Left cardiac atrium (tissue), 4 donors: ENCODE measurements around the gene LRRC8E. TPM values are rescaled to one million over a fixed set of nuclear protein-coding genes. Genes with fewer than 3 reads are reported as not detected.

Experiments
- ATAC-seq, 2 donors: fragments of 200-7000 bp; cut with Tn5 transposase; one replicate each; pipeline ENCODE4 v1.9.1; 2020; ENCODE audit warnings: mild to moderate bottlenecking in 2 of 2, moderate library complexity in 2 of 2
- DNase-seq: peaks from one replicate; pipeline ENCODE4 v3.0.0-alpha.2; 2020
- intact Hi-C, 2 donors: fragments of 100-400 bp; cut with DNase I; formaldehyde crosslinking; loops; one replicate each; pipeline versions ENCODE4 v1.14.1 to v1.15.1; 2022 to 2023
- long read RNA-seq: library from polyadenylated mRNA; unstranded; transcript quantifications from one replicate; pipeline ENCODE4 v2.0.0, GENCODE V29; 2021
- total RNA-seq, 2 donors: library from RNA; stranded (reverse); fragmentation: NEBNext Ultra II Directional; extraction: Animal tissue kit (Norgen Biotek cat#: 25700); gene quantifications; one replicate each; pipeline ENCODE4 v1.2.1, GENCODE V29; 2021
- donor health status: DM: no; HTN: yes; CAD: no.
- donor health status: DM: no; HTN: yes; CAD: no; lungs with severe emphysema.
- donor health status: DM: yes; HTN: yes; CAD: no.
- donor health status: Dilated cardiomyopathy.

Gene LRRC8E
- 1 to 10 TPM in 1 of 2 donors, under 1 TPM in 1; 0.88 to 1.7 TPM for total RNA-seq
- long read RNA-seq, partial matches to known transcripts: 0 of 5 reads
- long read RNA-seq, other reads (novel, unspliced or antisense): 2 of 5 reads

- DNase-seq (peak; percentile 61), ATAC-seq (peak; percentile 76 to 98)
- intact Hi-C loops: no loop called here
Measured at GRCh38 chr19:7888145-7888825, at the start of gene LRRC8E. Gene LRRC8E (plus strand): TSS chr19:7888510. CDS start chr19:7895604, 7,094 bp downstream.

GRCh38 chr19:7839476-7839875 is 48.8 kb upstream of the LRRC8E start:
- DNase-seq (no peak), ATAC-seq (no peak)
- intact Hi-C loops: no loop called here

GRCh38 chr19:7840629-7841028 is 47.7 kb upstream of the LRRC8E start:
- DNase-seq: no peak

GRCh38 chr19:7841751-7842660 is 46.3 kb upstream of the LRRC8E start:
- intact Hi-C loops: no loop called here
- no peak for ATAC-seq
- no peak for DNase-seq

More at GRCh38 chr19:7840629-7841028, 47.7 kb upstream of the LRRC8E start:
- intact Hi-C loops: no loop called here
- ATAC-seq: no peak

DNA sequence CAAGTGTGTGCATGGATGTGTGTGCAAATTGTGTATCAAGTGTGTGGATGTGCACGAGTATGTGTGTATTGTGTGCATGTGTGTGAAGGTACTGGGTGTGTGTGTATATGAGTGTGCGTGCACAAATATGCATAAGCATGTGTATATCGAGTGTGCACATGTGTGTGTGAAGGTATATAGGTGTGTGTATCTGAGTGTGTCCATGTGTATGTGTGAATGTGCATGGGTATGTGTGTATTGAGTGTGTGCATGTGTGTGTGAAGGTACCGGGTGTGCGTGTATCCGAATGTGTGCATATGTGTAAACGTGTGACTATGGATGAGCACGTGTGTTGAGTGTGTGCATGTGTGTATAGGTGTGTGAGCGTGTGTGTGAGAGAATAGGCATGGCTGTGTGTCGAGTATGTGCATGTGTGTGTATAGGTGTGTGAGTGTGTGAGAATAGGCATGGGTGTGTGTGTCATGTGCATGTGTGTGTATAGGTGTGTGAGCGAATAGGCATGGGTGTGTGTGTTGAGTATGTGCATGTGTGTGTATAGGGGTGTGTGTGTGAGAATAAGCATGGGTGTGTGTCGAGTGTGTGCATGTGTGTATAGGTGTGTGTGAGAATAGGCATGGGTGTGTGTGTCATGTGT is 45.5 kb upstream of the LRRC8E start:
- ATAC-seq: no peak
- intact Hi-C loops: no loop called here
- DNase-seq: no peak

GRCh38 chr19:7843521-7843920 is 44.8 kb upstream of the LRRC8E start:
- ATAC-seq (no peak), DNase-seq (no peak)
- intact Hi-C loops: no loop called here

- ATAC-seq (no peak), DNase-seq (no peak)
- intact Hi-C loops: no loop called here
Measured at GRCh38 chr19:7844405-7844804, 43.9 kb upstream of the LRRC8E start.

DNA sequence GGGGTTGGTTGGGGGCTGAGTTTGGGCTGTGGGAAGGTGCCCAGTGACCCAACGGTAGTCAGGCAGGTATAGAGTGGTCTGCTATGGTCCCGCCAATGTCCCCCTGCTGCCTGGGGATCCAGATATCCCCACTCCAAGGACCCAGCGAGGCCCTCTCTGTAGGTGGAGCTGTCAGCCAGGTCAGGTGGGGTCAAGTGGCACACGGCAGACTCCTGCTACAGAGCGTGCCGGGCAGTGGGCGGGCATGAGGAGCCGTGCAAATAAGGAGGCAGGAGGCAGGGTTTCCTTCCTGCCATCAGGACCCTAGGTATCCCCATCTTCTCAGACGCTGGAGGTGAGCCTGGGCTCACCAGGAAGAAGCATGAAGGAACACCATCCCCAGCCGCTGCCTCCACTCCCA is 43.4 kb upstream of the LRRC8E start:
- intact Hi-C loops: no loop called here
- ATAC-seq (no peak), DNase-seq (no peak)

- ATAC-seq (no peak), DNase-seq (no peak)
- intact Hi-C loops: no loop called here
Measured at GRCh38 chr19:7845390-7846154, 42.7 kb upstream of the LRRC8E start.

GRCh38 chr19:7846155-7846646 is 42.1 kb upstream of the LRRC8E start:
- ATAC-seq (no peak), DNase-seq (no peak)
- intact Hi-C loops: no loop called here

GRCh38 chr19:7847664-7848063 is 40.6 kb upstream of the LRRC8E start:
- ATAC-seq: no peak
- intact Hi-C loops: no loop called here
- no peak for DNase-seq

DNA sequence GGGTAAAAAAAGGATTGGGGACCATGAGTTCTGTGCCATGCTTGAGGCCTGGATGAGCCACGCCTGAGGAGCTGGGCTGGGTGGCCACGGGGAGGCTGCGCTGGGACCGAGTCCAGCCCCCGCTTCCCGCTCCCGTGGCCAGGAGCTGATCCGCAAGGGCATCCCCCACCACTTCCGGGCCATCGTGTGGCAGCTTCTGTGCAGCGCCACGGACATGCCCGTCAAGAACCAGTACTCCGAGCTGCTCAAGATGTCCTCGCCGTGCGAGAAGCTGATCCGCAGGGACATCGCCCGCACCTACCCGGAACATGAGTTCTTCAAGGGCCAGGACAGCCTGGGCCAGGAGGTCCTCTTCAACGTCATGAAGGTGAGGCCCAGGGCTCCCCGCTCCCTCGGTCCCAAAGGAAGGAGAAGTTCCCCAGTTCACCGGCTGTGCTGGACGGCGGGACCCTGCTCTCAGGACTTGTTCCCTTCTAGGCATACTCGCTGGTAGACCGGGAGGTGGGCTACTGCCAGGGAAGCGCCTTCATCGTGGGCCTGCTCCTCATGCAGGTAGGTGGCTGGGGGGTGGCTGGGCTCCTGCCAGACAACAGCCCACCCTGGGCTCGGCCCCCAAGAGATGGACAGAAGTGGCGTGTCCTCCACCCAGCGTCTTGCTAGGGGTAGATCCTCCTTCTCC is 39.4 kb upstream of the LRRC8E start:
- intact Hi-C loops: no loop called here
- DNase-seq: no peak
- ATAC-seq: no peak

DNA sequence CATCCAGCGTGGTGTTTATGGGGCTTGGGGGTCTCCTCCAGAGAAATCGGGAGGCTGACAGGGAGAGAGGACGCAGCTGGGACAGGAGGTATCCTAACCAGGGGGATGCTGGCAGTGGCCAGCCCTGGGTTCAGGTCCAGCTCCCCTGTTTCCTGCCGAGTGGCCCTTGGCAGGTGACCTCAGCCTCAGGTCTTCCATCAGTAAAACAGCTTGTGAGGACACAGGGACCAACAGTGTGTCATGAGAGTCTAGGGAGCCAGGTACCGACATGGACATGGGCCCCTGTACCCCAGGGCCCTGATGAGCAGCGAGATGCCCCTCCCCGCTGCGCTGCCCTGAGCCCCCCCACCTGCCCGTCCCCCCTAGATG is 38.7 kb upstream of the LRRC8E start:
- no peak for DNase-seq
- intact Hi-C loops: no loop called here
- ATAC-seq: no peak

DNA sequence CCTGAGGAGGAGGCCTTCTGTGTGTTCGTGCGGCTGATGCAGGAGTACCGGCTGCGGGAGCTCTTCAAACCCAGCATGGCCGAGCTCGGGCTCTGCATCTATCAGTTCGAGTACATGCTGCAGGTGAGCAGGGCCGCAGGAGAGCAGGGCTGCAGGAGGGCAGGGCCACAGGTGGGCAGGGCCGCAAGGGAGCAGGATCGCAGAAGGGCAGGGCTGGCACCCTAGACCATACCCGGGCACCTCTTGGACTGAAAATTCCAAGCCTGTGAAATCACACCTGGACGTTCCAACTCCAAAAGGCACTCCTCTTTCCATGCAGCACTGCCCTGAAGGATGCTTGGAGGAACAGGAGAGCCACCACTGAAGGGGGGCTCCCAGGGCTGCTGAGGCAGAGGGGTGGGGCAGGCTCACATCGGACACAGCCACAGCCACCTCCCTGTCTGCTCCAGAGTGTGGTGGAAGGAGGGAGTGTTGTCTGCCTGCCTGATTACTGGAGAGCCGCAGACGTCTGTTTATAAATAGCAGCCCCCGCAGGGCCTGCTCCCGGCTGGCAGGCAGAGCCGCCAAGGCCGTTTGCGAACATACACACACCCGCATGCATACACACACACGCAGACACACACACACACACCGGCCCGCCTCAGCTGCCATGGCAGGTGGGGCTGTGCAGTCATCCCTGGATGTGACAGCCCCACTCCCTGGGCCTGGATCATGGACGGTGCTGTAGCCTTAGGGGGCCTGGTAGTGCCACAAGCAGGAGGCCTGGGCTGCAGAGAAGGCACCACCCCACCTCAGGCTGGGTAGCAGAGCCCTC is 38.1 kb upstream of the LRRC8E start:
- intact Hi-C loops: no loop called here
- ATAC-seq (peak; percentile 12 to 56), DNase-seq (no peak)

DNA sequence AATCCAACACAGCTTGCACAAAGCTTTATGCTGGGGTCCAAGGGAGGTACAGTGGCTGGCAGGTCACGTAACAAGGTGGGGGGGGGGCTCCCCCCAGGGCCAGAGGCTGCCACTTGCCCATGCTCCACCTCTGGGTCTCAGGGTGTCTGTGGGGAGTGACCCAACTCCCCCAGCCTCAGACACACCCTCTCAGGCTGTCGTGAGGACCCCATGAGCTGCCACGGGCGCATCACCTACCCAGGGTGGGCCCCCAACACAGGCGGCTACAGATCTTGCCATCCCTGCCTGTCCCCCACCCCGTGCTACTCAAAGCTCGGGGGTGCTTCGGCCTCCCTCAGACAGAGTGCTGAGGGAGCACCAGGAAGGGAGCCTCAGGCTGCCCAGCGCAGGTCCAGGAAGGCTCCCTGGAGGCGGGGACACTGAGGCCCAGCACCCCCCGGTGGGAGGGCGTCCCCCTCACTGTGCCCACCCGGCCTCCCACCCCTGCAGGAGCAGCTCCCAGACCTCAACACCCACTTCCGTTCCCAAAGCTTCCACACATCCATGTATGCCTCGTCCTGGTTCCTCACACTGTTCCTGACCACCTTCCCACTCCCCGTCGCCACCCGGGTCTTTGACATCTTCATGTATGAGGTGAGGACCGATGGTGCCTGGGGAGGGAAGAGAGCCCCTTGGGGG is 37.2 kb upstream of the LRRC8E start:
- DNase-seq (no peak), ATAC-seq (no peak)
- intact Hi-C loops: no loop called here

GRCh38 chr19:7851623-7852500 is 36.4 kb upstream of the LRRC8E start:
- intact Hi-C loops: no loop called here
- ATAC-seq: no peak

More at GRCh38 chr19:7851623-7852500, 36.4 kb upstream of the LRRC8E start:
- DNase-seq: no peak
